Glomerular visceral epithelial cell (primary cell): ENCODE data around the gene SHANK2.

Experiments
- DNase-seq: peaks from one replicate; pipeline ENCODE4 v3.0.0-alpha.2; 2016; ENCODE audit errors: extremely low spot score

SHANK2 gene

DNA sequence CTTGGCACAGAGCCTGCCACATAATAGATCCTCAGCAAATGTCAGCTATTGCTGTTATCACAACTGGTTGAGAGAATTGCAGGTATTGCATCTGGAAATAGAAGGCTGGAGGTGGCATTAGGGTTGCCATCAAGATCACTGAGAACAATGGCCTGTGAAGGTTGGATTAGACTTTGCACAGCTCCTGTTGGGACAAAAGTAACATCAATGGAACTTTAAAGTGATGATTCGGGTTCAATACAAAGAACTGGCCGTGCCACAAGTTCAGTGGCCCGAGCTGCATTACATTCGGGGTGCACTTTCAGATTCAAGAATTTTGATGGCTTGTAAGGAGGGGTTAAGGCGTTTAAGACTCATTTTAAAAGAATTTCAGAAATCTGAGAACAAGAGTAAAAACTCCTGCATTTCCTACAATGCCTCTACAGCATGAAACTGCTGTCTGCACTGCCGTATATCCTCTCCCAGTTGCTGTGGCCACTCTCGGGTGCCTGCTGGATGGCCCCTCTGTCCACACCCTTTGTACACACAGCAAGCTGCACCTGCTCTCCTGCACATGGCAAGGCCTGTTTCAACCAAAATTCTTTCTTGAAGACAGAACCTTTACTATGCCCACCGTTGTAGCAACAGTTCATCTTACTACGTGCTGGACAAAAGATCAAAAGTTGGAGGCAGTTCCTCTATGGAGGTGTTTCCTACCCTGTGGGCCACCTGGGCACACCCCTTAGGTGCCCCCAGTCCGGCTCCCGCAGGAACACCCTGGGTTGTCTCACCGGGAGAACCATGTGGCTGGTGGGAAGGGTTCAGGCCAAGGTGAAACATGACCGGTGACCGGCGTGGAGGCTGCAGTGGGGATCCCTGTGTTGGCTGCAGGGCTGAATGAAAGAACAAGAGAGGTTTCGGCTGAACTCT lies 17.5 kb upstream of the SHANK2 start:
- DNase-seq, result peak; percentile 25

DNA sequence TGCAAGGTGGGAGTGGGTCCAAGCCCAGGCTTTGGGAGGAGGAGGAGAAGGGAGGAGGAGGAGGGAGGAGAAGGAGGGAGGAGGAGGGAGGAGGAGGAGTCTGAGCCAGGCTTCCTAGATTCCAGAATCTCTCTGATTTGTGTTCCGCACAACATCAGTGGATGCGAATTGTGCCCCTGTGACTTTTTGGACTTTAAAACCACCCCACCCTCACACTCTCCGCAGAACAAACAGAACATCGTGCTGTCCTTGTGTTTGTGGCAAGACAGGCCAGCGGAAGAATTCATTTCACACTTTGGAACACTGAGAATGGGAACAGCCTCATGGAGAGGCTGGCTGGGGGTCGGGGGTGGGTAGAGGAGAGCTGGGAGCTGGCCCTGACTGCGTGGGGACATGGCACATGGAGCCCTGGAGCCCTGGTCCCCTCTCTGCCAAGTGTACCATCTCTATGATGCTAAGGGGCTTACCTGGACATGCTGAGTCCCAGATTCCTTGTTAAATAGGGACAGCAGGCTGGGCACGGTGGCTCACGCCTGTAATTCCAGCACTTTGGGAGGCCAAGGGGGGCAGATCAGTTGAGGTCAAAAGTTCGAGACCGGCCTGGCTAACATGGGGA lies 16.4 kb upstream of the SHANK2 start:
- no peak for DNase-seq

DNA sequence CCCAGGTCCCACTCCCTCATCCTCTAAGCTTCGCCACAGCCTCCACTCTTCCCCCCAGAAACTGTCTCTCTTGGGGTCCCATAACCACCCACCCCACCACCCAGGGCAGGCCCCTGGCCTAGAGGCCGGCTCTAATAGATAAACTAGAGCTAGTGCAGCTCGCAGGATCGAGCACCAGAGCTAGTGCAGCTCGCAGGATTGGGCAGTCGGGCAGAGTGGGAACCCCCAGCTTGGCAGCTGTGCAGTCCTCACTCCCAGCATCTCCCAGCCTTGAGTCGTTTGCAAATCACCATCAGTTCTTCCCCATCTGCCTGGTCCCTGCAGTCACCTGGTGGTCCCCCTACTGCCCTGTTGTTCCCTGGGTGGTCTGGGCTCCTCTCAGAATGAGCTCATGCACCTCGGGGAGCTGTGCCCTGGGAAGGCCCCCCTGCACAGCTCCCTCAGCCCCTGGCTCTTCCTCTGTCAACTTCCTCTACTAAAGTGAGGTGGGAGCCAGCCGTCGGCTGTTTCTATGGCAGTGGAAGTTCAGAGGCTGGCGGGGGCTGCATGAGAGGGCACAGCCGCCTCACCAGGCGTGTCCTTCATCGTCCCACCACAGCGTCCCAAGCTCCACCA lies 15.5 kb upstream of the SHANK2 start:
- DNase-seq, result no peak

DNA sequence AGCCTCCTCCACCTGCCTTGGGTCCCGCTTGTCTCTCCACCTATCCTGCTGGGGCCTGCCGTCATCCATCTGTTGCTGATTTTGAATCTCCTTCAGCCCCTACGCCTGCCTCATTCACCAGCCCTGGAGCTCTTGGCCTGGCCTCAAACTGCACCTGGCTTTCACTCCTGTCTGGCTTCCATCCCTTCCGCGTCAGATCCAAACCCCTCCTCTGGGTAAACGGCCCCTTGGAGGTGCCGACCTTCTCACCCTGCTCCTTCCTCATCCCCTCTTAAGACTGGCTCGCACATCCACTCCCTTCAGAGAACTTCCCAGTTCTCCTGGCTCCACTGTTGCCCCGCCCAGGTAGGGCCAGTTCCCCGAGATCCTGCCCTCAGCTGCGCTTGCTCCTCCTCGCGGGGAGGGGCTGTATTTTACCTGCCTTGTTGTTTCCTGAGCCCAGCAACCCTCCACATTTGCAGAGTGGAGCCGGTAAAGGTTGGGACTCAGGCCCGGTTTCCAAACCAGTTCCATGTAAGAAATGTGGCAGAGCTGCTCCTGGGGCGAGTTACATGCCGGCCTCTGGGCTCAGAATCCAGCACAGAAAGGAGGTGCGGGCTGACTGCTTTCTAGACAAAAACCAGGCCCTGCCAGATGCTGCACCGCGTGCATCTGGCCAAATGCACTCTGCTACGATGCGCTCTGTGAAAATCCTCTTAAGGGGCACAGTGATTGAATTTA lies 13.9 kb upstream of the SHANK2 start:
- DNase-seq, result no peak

DNA sequence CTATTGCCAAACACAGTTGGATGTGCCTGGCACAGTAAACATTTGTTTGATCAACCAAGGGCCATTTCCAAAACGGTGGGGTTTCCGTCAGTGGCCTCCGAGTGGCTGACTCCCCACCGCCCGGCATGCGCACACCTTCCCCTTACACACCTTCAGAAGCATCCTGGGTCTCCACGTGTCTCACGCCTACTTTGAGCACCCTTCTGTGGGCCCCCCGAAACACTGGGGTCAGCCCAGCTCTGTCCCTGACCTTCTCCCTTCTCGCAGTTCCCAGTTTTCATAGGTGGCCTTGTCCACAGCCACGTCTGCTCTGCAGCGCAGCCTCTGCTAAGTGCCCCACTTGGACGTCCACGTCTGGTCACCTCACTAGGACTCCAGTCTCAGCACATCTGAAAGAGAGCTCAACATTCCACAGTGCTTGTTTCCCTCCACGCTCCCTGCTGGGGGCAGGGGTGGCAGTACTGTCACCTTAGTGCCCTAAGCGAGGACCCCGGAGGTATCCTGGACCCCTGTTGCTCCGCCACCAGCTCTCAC lies 13.2 kb upstream of the SHANK2 start:
- DNase-seq, result no peak

DNA sequence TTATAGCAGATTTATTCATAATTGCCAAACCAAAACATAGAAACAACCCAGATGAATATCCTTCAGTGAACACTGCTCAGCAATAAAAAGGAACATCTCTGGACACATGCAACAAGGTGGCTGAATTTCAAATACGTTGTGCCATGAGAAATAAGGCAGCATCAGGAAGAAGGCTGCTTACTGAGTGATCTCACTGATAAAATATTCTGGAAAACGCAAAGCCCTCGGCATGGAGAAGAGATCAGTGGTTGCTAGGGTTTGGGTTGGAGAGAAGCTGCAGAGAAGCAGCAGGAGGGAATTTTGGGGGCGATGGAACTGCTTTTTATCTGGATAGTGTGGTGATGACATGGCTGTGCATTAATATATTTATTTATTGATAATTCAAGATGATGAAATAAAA lies 11.0 kb upstream of the SHANK2 start:
- DNase-seq, result peak; percentile 61

DNA sequence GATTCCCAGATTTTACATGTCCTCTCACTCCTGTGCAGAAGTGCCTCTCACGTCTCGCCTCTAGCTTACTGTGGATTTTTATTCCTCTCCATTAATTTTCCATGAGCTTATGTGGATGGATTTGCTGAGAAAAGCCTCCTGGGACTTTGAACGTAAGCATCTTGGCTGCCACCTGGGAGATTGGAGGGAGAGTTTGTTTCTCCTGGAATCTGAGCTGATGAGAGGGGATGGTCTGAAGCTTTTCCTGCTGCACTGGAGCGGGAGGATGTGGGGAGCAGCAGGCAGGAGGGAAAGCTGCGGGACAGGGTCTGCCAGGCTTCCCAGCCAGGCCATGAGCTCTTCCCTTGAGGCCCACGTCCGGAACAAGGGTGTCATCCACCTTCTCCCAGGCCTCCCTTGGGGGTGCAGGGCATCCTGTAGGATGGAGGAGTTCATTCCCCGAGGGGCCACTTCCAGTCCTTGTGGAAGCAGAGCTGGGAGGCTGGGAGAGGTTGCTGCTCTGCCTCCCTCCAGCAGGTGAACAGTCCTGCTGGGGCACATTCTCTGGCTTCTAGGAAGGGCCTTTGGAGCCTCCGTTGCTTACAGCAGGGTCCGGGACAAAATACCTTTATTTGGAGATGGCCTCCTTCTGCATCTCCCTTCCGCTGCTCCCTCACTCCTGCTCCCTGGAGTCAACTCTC lies 3.6 kb upstream of the SHANK2 start:
- DNase-seq, result no peak

DNA sequence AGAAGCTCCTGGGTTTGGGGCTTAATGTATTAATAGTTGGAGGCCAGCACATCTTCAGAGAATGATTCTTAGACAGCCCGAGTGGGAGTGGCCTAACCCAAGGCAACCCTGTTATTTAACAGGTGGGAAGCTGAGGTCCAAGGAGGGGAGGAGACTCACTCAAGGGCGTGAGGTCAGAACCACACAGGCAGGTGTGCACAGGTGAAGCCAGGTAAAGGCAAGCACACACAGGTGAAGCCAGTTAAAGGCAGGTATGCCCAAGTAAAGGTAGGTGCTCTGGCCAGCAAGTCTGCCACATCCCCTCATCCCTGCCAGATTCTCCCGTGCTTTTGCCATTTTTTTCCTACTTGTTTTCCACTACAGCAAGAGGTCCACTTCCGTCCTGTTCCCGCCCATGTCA lies 2.9 kb upstream of the SHANK2 start:
- no peak for DNase-seq

DNA sequence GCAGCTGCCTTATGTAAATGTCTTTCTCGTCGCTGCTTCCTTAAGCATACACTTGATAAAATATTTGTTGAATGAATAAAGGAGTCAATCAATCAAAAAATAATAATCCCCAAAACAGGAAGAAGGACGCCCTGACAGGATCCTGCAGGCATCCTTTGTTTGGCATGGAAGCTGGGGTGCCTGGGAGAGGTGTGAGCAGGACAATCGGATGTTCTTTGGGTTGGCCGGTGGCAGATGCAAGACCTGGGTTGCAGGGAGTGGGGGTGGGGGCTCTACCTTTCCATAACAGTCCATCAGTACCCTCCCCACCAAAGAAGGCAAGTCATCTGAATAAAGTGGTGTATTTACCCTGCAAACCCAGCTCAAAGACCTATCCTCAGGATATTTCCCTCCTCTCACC lies 1.4 kb upstream of the SHANK2 start:
- no peak for DNase-seq

DNA sequence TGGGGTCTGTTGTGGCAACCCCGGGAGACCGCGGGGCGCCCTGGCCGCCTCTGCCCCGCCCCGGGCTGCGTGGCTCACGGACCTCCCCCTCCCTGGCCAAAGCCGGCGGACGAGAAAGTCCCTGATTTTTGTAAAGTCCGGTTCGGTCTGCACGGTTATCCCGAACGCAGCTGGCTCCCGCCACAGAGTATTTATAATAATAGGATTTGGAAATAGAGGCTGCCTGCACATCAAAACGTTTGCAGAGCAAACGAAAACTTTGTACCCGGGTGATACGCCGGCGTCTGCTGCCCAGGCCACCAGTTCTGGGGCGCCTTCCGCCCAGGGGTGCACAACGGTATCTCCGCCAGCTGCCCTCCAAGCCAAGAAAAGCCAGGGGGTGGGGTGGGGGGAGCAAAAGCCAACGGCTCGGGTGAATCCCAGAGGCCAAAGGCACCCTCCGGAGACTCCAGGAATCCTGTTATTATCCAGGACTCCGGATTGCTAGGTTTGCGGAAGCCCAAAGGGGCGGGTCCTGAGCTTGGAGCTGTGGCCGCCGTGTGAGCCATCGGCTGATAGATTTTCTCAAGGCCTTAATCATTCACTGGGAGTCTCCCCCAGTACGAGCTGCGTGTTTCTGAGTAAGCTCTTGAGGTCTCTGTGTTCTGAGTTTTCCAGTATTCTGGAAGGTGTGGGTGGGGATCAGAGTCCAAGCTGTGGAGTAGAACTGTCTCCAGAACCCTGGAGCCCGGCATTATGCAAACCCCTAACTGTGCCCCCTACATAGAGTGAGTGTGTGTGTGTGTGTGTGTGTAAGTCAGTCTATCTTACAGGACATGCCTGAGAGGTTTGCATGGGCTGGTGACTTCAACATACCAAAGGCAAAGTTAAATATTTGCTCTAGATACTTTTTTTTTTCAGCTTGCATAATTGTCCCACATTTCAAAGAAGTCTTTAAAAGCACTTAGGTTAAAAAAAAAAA lies 673 bp upstream of the SHANK2 start:
- DNase-seq, result peak; percentile 96

DNA sequence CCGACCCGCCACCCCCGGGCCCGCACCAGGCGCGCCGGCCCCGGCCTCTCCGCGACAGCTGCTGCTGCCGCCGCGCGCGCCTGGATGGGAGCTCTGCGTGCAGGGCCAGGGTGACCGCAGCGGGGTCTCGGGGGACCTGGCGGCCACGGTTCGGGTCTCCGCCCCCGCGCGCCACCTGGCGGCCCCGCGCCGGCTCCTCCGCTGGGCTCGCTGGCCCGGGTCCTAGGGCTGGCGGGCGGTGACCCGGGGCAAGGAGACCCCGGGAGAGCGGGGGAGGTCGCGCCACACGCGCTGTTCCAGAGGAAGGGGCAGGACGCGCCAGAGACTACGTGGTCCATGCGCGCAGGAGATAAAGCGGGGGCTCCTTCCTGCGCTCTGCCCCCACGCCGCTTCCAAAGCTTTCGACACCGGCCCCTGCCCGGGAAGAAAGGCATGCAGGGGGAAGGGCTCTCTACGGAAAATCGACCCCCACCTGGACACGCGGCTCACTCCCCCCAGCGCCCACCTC lies 562 bp downstream of the SHANK2 start:
- DNase-seq, result peak; percentile 44

DNA sequence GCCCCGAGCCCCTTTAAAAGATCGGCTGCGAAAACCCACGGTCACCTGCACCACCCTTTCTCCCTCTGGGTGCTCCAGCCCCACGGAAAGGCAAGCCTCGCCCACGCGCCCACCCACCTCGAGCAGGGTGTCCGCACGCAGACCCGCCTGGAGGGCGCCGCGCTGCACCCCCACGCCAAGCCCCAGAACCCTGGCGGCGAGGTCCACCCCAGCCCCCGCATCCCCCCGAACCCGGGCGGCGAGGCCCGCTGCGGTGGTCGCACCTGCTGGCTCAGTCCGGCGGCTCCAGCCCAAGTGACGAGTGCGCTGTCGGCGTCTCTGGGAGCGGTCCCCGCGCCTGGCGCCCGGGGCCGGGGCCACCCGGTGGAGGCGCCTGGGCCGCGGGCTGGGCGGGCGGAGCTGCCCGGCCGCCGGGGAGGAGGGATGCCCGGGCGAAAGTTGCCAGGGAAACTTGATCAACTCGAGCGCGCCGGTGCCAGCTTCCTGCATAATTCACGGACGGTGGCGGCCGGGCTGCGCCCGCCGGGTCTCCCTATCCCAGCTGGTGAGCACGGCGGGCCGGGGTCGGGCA lies 1.1 kb downstream of the SHANK2 start:
- DNase-seq, result peak; percentile 37

DNA sequence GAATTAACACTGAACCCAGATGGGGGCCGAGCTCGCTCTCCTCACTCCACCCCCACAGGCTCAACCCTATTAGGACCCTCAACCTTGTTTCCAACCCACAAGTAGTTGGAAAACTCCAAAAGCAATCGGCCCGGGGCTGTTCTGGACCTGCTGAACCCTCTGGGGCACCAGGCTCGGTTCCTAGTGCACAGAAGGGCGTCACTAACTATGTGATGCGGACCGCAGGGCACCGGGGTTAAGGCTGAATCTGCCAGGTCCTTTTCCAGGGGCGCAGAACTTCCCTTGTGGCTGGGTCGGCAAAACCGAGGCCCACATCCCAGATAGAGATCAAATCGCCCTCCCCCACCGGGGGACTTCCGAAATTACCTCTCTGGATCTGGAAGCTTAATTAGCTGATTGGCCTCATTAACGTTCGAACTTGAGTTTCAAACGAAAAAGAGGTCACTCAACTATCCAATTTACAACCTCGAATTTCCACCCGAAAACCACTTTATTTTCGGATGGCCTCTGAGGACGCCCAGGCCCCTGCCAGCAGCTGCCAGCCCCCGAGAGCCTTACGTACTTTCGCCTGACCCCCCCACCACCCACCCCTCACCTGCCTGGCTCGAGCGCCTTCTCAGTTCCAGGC lies 1.7 kb downstream of the SHANK2 start:
- no peak for DNase-seq

DNA sequence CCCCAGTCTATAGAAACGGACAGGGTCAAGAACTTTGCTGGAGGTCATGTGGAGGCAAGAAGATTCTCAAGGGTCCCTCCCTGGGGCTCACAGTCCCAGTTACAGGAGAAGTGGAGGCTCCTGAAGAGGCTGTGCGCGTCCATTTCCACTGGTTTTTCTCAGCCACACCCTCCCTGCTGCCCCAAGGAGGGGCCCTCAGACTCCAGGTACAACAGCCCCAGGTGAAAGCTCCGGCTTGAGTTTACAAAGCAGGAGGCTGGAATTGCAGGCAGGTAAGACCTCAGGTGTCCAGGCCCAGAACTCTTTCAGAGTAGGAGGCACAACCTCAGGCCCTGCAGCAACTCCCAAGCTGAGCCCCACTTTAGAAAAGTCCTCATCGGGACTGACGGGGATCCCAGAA lies 3.1 kb downstream of the SHANK2 start:
- no peak for DNase-seq

DNA sequence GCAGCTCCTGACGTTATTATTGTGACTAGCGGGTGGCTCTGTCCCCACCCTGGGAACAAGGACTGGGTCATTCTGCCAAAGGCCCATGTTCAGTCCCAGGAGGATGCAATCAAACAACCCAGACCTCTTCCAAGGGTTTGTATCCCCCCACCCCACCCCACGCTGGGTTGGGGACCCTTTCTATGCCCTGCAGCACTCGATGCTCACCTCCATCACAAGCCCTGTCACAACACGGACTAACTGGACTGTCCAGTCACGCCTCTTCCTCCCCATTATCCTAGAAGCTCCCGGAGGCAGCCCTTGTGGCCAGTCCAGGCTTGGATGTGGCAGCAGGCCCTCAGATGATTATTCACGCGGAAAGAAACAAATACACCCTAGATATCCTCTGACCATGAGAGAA lies 3.7 kb downstream of the SHANK2 start:
- DNase-seq, result no peak

DNA sequence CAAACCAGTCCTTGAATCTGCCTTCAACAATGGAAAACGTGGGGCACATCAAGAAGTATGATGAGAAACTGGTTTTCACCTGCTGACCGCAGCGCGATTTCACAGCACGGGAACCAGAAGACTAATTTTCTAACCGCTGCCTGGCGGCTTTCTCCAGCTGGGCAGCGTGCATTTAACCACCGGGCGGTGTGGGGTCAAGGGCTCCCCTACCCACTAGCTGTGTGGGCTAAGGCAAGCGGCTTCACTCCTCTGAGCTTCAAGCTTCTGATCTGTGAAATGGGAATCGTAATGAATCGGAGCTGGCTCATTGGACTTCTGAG lies 4.2 kb downstream of the SHANK2 start:
- DNase-seq, result no peak

DNA sequence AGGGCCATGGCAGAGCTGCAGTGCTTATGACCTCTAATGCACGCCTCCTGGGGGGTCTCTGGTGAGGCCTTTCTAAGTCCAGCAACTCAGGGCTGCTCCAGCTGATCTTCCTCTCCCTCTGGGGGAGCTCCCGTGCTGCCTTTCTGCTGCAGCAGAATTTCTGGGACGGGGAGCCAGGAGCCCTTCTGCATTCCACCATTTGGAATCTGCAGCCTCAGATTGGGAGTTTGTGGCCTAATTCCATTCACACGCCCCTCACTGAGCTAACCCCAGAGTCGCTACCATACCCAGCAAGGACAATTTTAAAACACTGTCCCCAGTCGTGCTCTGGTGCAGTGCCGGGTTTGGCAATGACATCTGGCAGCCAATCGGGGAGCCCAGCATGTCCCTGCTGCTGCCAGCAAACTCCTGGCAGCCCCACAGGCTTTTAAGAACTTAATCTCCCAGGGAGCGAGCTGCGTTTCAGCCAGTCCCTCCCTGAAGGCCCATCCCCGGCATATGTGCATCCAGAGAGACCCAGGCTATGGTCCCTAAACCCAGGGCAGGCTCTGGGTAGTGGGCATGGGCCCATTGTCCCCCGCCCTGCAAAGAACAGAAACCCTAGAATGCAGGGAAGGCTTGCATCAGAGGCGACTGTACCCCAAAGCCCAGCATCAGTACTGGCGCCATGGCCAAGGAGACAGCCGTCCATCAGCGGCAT lies 4.7 kb downstream of the SHANK2 start:
- DNase-seq, result no peak

DNA sequence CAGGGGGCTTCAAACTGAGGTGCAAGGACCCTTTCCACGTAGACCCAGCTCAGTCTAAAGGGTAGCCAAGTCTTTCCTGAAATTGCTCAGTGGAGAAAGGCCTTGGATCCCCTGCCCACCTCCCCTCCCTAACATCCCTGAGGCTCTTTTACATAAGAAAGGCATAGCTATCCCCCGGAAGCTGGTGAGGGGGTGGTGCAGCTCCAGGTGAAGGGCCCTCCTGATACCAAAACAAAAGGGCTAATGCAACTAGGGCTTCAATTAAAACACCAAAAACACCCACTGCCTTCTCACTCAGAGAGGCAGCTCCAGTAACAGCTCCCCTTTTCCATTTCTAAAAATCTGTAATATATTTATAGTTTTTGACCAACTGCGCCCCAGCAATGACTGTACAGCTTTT lies 5.8 kb downstream of the SHANK2 start:
- no peak for DNase-seq
